GM12878 (cell line): ENCODE results near the gene TTC38. TPM values are rescaled to one million over a fixed set of nuclear protein-coding genes. Genes with fewer than 3 reads are reported as not detected.

ENCODE experiments used
- ATAC-seq: fragments of 200-7000 bp; cut with Tn5 transposase; 3 replicates; pipeline ENCODE4 v1.9.1; 2020; ENCODE audit warnings: mild to moderate bottlenecking, moderate library complexity
- BruUV-seq: library from RNA; stranded (reverse); fragments of 400-500 nt; replicated peaks from 2 replicates; lab custom pipeline; 2021; lab: Mats Ljungman, UMichigan
- CTCF ChIA-PET: fragments of 300-600 bp; sonication (Branson Sonifier 250); formaldehyde crosslinking; extraction: SDS; loops from one replicate; lab custom pipeline; 2021; ENCODE audit warnings: inconsistent platforms; lab: Yijun Ruan, JAX
- POLR2A ChIA-PET: fragments of 350-600 bp; formaldehyde crosslinking; extraction: SDS; loops from one replicate; lab custom pipeline; 2021; ENCODE audit warnings: inconsistent platforms; lab: Charles Lee
- RAD21 ChIA-PET: fragments of 300-600 bp; sonication (Branson Sonifier 250); formaldehyde crosslinking; loops from one replicate; lab custom pipeline; 2023; ENCODE audit warnings: antibody characterized with exemption; ENCODE audit not compliant: unreplicated experiment; lab: Charles Lee
- SMC1A ChIA-PET: fragments of 300-600 bp; sonication (Branson Sonifier 250); formaldehyde crosslinking; loops from one replicate; lab custom pipeline; 2023; ENCODE audit not compliant: unreplicated experiment, uncharacterized antibody; lab: Charles Lee
- DNase-seq: peaks from one replicate; pipeline ENCODE4 v3.0.0-alpha.2; 2011; ENCODE audit warnings: low read depth, low spot score
- FAIRE-seq: peaks from 3 replicates; lab custom pipeline; 2011; peaks lifted over from hg19 to GRCh38; lab: Jason Lieb, UNC
- H2AFZ ChIP-seq: 2 replicates; pipeline ENCODE4 v1.6.0; 2011; ENCODE audit warnings: low read depth, low read length, control low read depth; ENCODE audit not compliant: control insufficient read depth
- H3K27ac ChIP-seq: 2 replicates; pipeline ENCODE4 v1.5.1; 2011; ENCODE audit warnings: control low read depth; ENCODE audit not compliant: control insufficient read depth, insufficient read depth
- H3K27me3 ChIP-seq, 2 experiments: replicated peaks in 1 of 2; 2 replicates each; pipeline versions ENCODE4 v1.6.0 to v1.6.1; 2011; ENCODE audit warnings: low read length in 1 of 2; ENCODE audit not compliant: control insufficient read depth in 2 of 2, insufficient read depth in 2 of 2
- H3K36me3 ChIP-seq, 2 experiments: 2 replicates each; pipeline ENCODE4 v1.5.1; 2011; ENCODE audit warnings: low read length in 1 of 2; ENCODE audit not compliant: control insufficient read depth in 2 of 2, insufficient read depth in 2 of 2
- H3K4me1 ChIP-seq: 2 replicates; pipeline ENCODE4 v1.6.1; 2011; ENCODE audit warnings: mild to moderate bottlenecking, low read length, moderate library complexity, mixed read lengths; ENCODE audit not compliant: control insufficient read depth, insufficient read depth
- H3K4me2 ChIP-seq: 2 replicates; pipeline ENCODE4 v1.6.0; 2011; ENCODE audit warnings: control low read depth; ENCODE audit not compliant: control insufficient read depth, insufficient read depth
- H3K4me3 ChIP-seq: fragments of 200-600 bp; sonication (generic); 2 replicates; pipeline ENCODE4 v1.5.1; 2016
- H3K79me2 ChIP-seq: 2 replicates; pipeline ENCODE4 v1.6.0; 2011; ENCODE audit warnings: low read length; ENCODE audit not compliant: control insufficient read depth, insufficient read depth
- H3K9ac ChIP-seq: 2 replicates; pipeline ENCODE4 v1.8.0; 2011; ENCODE audit warnings: low read length, control low read depth, mixed read lengths; ENCODE audit not compliant: control insufficient read depth, insufficient read depth
- H3K9me3 ChIP-seq: replicated peaks from 3 replicates; pipeline ENCODE4 v1.5.1; 2011; ENCODE audit warnings: mild to moderate bottlenecking, low read length; ENCODE audit not compliant: control insufficient read depth, insufficient read depth
- H4K20me1 ChIP-seq: 2 replicates; pipeline ENCODE4 v1.6.0; 2011; ENCODE audit not compliant: control insufficient read depth, insufficient read depth
- EGR1 ChIP-seq, 2 experiments: IDR thresholded peaks; 1 replicate in 1 of 2; 2 replicates in 1 of 2; pipeline ENCODE4 v1.6.1; 2011 to 2012; ENCODE audit warnings: low read depth in 2 of 2, low read length in 2 of 2, borderline replicate concordance in 1 of 2, mild to moderate bottlenecking in 1 of 2, moderate library complexity in 1 of 2
- HDGF ChIP-seq: fragments of 450-650 bp; IDR thresholded peaks from 2 replicates; pipeline ENCODE4 v1.6.1; 2016; ENCODE audit warnings: antibody characterized with exemption
- WGBS: methylation state at CpG from one replicate; pipeline ENCODE4 v1.1.6; 2016; ENCODE audit warnings: low lambda C conversion rate; ENCODE audit not compliant: insufficient replicate concordance, insufficient coverage; ENCODE audit errors: missing lambda C conversion rate; 5-methylcytosine and 5-hydroxymethylcytosine counted together
- in situ Hi-C: fragments of 300-500 bp; cut with MboI; formaldehyde crosslinking; loops from 9 replicates; pipeline ENCODE4 v1.14.3; 2018; ENCODE audit warnings: mixed read lengths
- intact Hi-C: fragments of 100-400 bp; cut with micrococcal nuclease; formaldehyde crosslinking; loops from one replicate; pipeline ENCODE4 v1.14.2; 2022; ENCODE audit not compliant: unreplicated experiment
- polyA plus RNA-seq, 11 experiments: library from polyadenylated mRNA; depleted of rRNA in 4 of 11; unstranded in 6 of 11; stranded (reverse) in 5 of 11; fragments of >200 nt; fragmentation: Nextera tagmentation in 4 of 11; fragmentation: Illumina TruSeq in 1 of 11; extraction: Ambion mirVana in 4 of 11; extraction: Trizol in 1 of 11; gene quantifications; 1 replicate in 1 of 11; 2 replicates in 10 of 11; pipeline versions ENCODE4 v1.2.1 to v1.2.3, GENCODE V29; 2011 to 2016; ENCODE audit warnings: inconsistent platforms in 2 of 11, missing spikeins in 2 of 11, low read depth in 1 of 11
- total RNA-seq, 4 experiments: library from RNA; depleted of rRNA in 3 of 4; stranded (reverse); fragments of >200 nt in 3 of 4; fragmentation: Illumina TruSeq in 1 of 4; extraction: Trizol in 1 of 4; gene quantifications; 2 replicates each; pipeline versions ENCODE4 v1.2.1 to v1.2.3, GENCODE V29; 2013 to 2021
- TF ChIP-seq, protein P1 (sequence below), 3 experiments: IDR thresholded peaks in 2 of 3; conservative IDR thresholded peaks in 1 of 3; 2 replicates each; pipeline ENCODE4 v1.5.1; 2011; ENCODE audit warnings: low read depth in 3 of 3, low read length in 3 of 3, mild to moderate bottlenecking in 3 of 3, control low read depth in 2 of 3, moderate library complexity in 2 of 3, inconsistent platforms in 1 of 3, mixed read lengths in 1 of 3; ENCODE audit not compliant: control insufficient read depth in 2 of 3, insufficient read depth in 1 of 3; ENCODE audit errors: extremely low read depth in 1 of 3

Gene TTC38
- total and polyA plus RNA-seq, 10 of the 15 experiments (the other 5 are each of a cell fraction or from before 2014, with no cell fraction given): 0.58 to 39.9 (median 13.0) TPM

DNA sequence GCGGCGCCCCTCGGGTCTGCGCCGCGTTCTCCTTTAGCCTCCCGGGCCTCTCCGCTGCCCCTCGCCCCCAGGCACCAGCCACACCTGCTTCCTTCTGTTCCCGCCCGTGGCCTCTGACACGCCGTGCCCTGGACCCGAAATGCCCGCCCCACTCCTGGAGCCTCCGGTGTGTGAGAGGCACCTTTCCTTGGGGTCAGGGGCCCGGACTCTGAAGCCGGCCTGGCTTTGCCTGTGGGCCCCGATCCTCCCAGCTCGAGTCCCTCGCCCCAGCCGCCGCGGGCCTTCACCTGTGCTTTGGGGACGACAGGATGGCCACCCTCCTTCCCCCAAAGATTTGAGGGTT lies 17.1 kb upstream of the TTC38 start:
- in situ Hi-C loops: no loop called here
- ChIA-PET POLR2A (interaction anchor here (1.3 kb wide), 1 partner anchor 46 kb away, joined by 9 read pairs; the partner anchor contains the start of gene GTSE1), RAD21 (interaction anchor here (0.8 to 2.1 kb wide), 4 partner anchors 30 to 245 kb away, joined by 3 to 7 read pairs (median 4); partner anchors contain the start of gene GTSE1), SMC1A (interaction anchor here (1.1 kb wide), 1 partner anchor 99 kb away, joined by 3 read pairs; no protein-coding TSS in a partner anchor), CTCF (interaction anchor here (0.7 to 1.2 kb wide), 4 partner anchors 18 to 244 kb away, joined by 3 to 5 read pairs (median 4); partner anchors contain the start of genes GTSE1 and TTC38)
- FAIRE-seq (no peak), DNase-seq (no peak), ATAC-seq (peak; percentile 11; the same call in 2 of the 3 replicates)
- peak overlapping the region; percentile 78 for H3K4me2 ChIP-seq
- H3K27ac ChIP-seq: peak overlapping the region; percentile 81
- H2AFZ ChIP-seq: peak overlapping the region; percentile 82
- H3K9ac ChIP-seq: peak overlapping the region; percentile 85
- TF ChIP-seq, protein P1, sequence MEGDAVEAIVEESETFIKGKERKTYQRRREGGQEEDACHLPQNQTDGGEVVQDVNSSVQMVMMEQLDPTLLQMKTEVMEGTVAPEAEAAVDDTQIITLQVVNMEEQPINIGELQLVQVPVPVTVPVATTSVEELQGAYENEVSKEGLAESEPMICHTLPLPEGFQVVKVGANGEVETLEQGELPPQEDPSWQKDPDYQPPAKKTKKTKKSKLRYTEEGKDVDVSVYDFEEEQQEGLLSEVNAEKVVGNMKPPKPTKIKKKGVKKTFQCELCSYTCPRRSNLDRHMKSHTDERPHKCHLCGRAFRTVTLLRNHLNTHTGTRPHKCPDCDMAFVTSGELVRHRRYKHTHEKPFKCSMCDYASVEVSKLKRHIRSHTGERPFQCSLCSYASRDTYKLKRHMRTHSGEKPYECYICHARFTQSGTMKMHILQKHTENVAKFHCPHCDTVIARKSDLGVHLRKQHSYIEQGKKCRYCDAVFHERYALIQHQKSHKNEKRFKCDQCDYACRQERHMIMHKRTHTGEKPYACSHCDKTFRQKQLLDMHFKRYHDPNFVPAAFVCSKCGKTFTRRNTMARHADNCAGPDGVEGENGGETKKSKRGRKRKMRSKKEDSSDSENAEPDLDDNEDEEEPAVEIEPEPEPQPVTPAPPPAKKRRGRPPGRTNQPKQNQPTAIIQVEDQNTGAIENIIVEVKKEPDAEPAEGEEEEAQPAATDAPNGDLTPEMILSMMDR (IDR thresholded peaks at IDR 0.05 in 2 of 3, conservative IDR thresholded peaks at IDR 0.05 in 1 of 3; ENCODE audit: control insufficient read depth in 2 of 3, extremely low read depth in 1 of 3, insufficient read depth in 1 of 3, low read depth in 3 of 3, low read length in 3 of 3): no peak
- TF ChIP-seq EGR1 (IDR thresholded peaks at IDR 0.05; ENCODE audit: borderline replicate concordance in 1 of 2, low read depth in 2 of 2, low read length in 2 of 2) (no peak), HDGF (no peak)
- H3K4me3 ChIP-seq: peak overlapping the region; percentile 77
- WGBS: 22% methylated on average over 25 of the region's 25 CpGs
- no peaks in the 10 kb centered on the region for H3K9me3 ChIP-seq
- H3K79me2 ChIP-seq: peaks cover 16% of the 10 kb centered on the region
- intact Hi-C loops: loop anchor here (5.0 kb wide), 2 partner anchors 47 to 98 kb away; partner anchors contain the start of genes GTSE1 and PPARA
- H3K27me3 ChIP-seq: no peaks in the 10 kb centered on the region
- H3K4me1 ChIP-seq: peaks cover 7% of the 10 kb centered on the region; the same call in 1 of the 2 replicates
- no peaks in the 10 kb centered on the region for H3K36me3 ChIP-seq
- no TSS peak for BruUV-seq
- no peaks in the 10 kb centered on the region for H4K20me1 ChIP-seq
